Omental fat pad (tissue), 4 donors: Measurements from ENCODE around the gene HCK. TPM values are rescaled to one million over a fixed set of nuclear protein-coding genes. Genes with fewer than 3 reads are reported as not detected.

Experiments used
- ATAC-seq: fragments of 150-250 bp; one replicate; pipeline ENCODE4 v1.9.1; 2016; ENCODE audit warnings: mild to moderate bottlenecking, moderate library complexity; ENCODE audit not compliant: low FRiP score
- DNase-seq: peaks from one replicate; pipeline ENCODE4 v3.0.0-alpha.2; 2019; ENCODE audit warnings: low spot score
- CTCF ChIP-seq, 3 donors: fragments of 450-650 bp; IDR thresholded peaks; one replicate each; pipeline ENCODE4 v1.5.1; 2016 to 2017; ENCODE audit warnings: antibody characterized with exemption in 3 of 3, mild to moderate bottlenecking in 3 of 3, moderate library complexity in 2 of 3
- total RNA-seq, 4 donors: library from RNA; depleted of rRNA; stranded (reverse); fragments of >200 nt; gene quantifications; one replicate each; pipeline ENCODE4 v1.1.0, GENCODE V29; 2016

The HCK gene
- total RNA-seq, 4 donors from 2014 or later = 22.4 to 68.6 (median 39.2) TPM

GRCh38 chr20:32050851-32051556, 1.0 kb upstream of the HCK start:
- no peak for TF ChIP-seq CTCF (IDR thresholded peaks at IDR 0.05)
- DNase-seq = no peak
- peak; percentile 64 for ATAC-seq

- no peak for ATAC-seq
- TF ChIP-seq CTCF (IDR thresholded peaks at IDR 0.05) = no peak
- DNase-seq = no peak
Measured at GRCh38 chr20:32051720-32052089, 337 bp upstream of the HCK start.

- no peak for TF ChIP-seq CTCF (IDR thresholded peaks at IDR 0.05)
- peak; percentile 34 for ATAC-seq
- no peak for DNase-seq
Measured at GRCh38 chr20:32052778-32053362, 828 bp downstream of the HCK start.

GRCh38 chr20:32053648-32054047, 1.6 kb downstream of the HCK start:
- DNase-seq = no peak
- ATAC-seq = no peak
- no peak for TF ChIP-seq CTCF (IDR thresholded peaks at IDR 0.05)

GRCh38 chr20:32056708-32057483, 4.9 kb downstream of the HCK start:
- ATAC-seq (no peak), DNase-seq (no peak)
- no peak for TF ChIP-seq CTCF (IDR thresholded peaks at IDR 0.05)

GRCh38 chr20:32057656-32058184, 5.7 kb downstream of the HCK start:
- no peak for ATAC-seq
- no peak for TF ChIP-seq CTCF (IDR thresholded peaks at IDR 0.05)
- DNase-seq = no peak
